Measurements from ENCODE around the gene ADSL. TPM values are rescaled to one million over a fixed set of nuclear protein-coding genes. Genes with fewer than 3 reads are reported as not detected.

Gene ADSL
- total and polyA plus RNA-seq, 2 donors, result 58.0 to 104 TPM

GRCh38 chr22:40345815-40346184 is 500 bp upstream of the ADSL start:
- H3K27me3 ChIP-seq (ENCODE audit: control insufficient read depth in 2 of 2, insufficient read depth in 1 of 2, low read length in 1 of 2), result no peaks in the 10 kb centered on the region
- peaks cover 19 to 37% of the 10 kb centered on the region in 2 donors for H3K4me1 ChIP-seq (ENCODE audit: control insufficient read depth in 2 of 2, insufficient read depth in 2 of 2, low read length in 2 of 2)
- H3K36me3 ChIP-seq (ENCODE audit: control insufficient read depth in 2 of 2, insufficient read depth in 2 of 2, low read length in 1 of 2), result peaks cover 13 to 22% of the 10 kb centered on the region in 2 donors
- DNase-seq (ENCODE audit: low read depth in 6 of 9, low spot score in 9 of 9), result peak in 2 of 9 donors; percentile 40 to 70
- H3K27ac ChIP-seq (ENCODE audit: low read depth in 1 of 2, low read length in 1 of 2), result peak overlapping the region; percentile 95
- WGBS, result 1% methylated on average over 20 of the region's 20 CpGs
- peak overlapping the region; percentile 65 to 86 for H3K4me3 ChIP-seq (ENCODE audit: low read length in 2 of 2)
- H3K9me3 ChIP-seq (ENCODE audit: control insufficient read depth in 2 of 2, insufficient read depth in 1 of 2, low read length in 1 of 2), result peaks cover 0 to 4% of the 10 kb centered on the region in 2 donors

- H3K4me3 ChIP-seq (ENCODE audit: low read length in 2 of 2), result peak overlapping the region; percentile 65 to 86
- H3K4me1 ChIP-seq (ENCODE audit: control insufficient read depth in 2 of 2, insufficient read depth in 2 of 2, low read length in 2 of 2), result peaks cover 17 to 31% of the 10 kb centered on the region in 2 donors
- no peaks in the 10 kb centered on the region for H3K27me3 ChIP-seq (ENCODE audit: control insufficient read depth in 2 of 2, insufficient read depth in 1 of 2, low read length in 1 of 2)
- H3K27ac ChIP-seq (ENCODE audit: low read depth in 1 of 2, low read length in 1 of 2), result peak overlapping the region; percentile 95
- no peak for DNase-seq (ENCODE audit: low read depth in 6 of 9, low spot score in 9 of 9)
- peaks cover 22 to 33% of the 10 kb centered on the region in 2 donors for H3K36me3 ChIP-seq (ENCODE audit: control insufficient read depth in 2 of 2, insufficient read depth in 2 of 2, low read length in 1 of 2)
- 38% methylated on average over 10 of the region's 10 CpGs for WGBS
- H3K9me3 ChIP-seq (ENCODE audit: control insufficient read depth in 2 of 2, insufficient read depth in 1 of 2, low read length in 1 of 2), result peaks cover 0 to 4% of the 10 kb centered on the region in 2 donors
Measured at GRCh38 chr22:40347300-40347699, 1.0 kb downstream of the ADSL start.

GRCh38 chr22:40348025-40348658 is 1.8 kb downstream of the ADSL start:
- peak in 5 of 9 donors; percentile 54 to 80 (median 68) for DNase-seq (ENCODE audit: low read depth in 6 of 9, low spot score in 9 of 9)
- peaks cover 28 to 41% of the 10 kb centered on the region in 2 donors for H3K36me3 ChIP-seq (ENCODE audit: control insufficient read depth in 2 of 2, insufficient read depth in 2 of 2, low read length in 1 of 2)
- peaks cover 17 to 27% of the 10 kb centered on the region in 2 donors for H3K4me1 ChIP-seq (ENCODE audit: control insufficient read depth in 2 of 2, insufficient read depth in 2 of 2, low read length in 2 of 2)
- no peak overlapping the region for H3K27ac ChIP-seq (ENCODE audit: low read depth in 1 of 2, low read length in 1 of 2)
- 79% methylated on average over 10 of the region's 10 CpGs for WGBS
- H3K9me3 ChIP-seq (ENCODE audit: control insufficient read depth in 2 of 2, insufficient read depth in 1 of 2, low read length in 1 of 2), result peaks cover 0 to 4% of the 10 kb centered on the region in 2 donors
- H3K4me3 ChIP-seq (ENCODE audit: low read length in 2 of 2), result no peak overlapping the region
- H3K27me3 ChIP-seq (ENCODE audit: control insufficient read depth in 2 of 2, insufficient read depth in 1 of 2, low read length in 1 of 2), result no peaks in the 10 kb centered on the region

GRCh38 chr22:40352763-40353162 is 6.5 kb downstream of the ADSL start:
- WGBS, result 97% methylated on average over 3 of the region's 3 CpGs
- no peak overlapping the region for H3K27ac ChIP-seq (ENCODE audit: low read depth in 1 of 2, low read length in 1 of 2)
- peaks cover 51 to 76% of the 10 kb centered on the region in 2 donors for H3K36me3 ChIP-seq (ENCODE audit: control insufficient read depth in 2 of 2, insufficient read depth in 2 of 2, low read length in 1 of 2)
- no peak overlapping the region for H3K4me3 ChIP-seq (ENCODE audit: low read length in 2 of 2)
- H3K4me1 ChIP-seq (ENCODE audit: control insufficient read depth in 2 of 2, insufficient read depth in 2 of 2, low read length in 2 of 2), result peaks cover 1 to 6% of the 10 kb centered on the region in 2 donors
- no peak for DNase-seq (ENCODE audit: low read depth in 6 of 9, low spot score in 9 of 9)
- no peaks in the 10 kb centered on the region for H3K9me3 ChIP-seq (ENCODE audit: control insufficient read depth in 2 of 2, insufficient read depth in 1 of 2, low read length in 1 of 2)
- H3K27me3 ChIP-seq (ENCODE audit: control insufficient read depth in 2 of 2, insufficient read depth in 1 of 2, low read length in 1 of 2), result no peaks in the 10 kb centered on the region

GRCh38 chr22:40361100-40361499 is 14.8 kb downstream of the ADSL start:
- no peak overlapping the region for H3K4me3 ChIP-seq (ENCODE audit: low read length in 2 of 2)
- WGBS, result 99% methylated on average over 5 of the region's 5 CpGs
- H3K36me3 ChIP-seq (ENCODE audit: control insufficient read depth in 2 of 2, insufficient read depth in 2 of 2, low read length in 1 of 2), result peaks cover 75 to 93% of the 10 kb centered on the region in 2 donors
- no peaks in the 10 kb centered on the region for H3K27me3 ChIP-seq (ENCODE audit: control insufficient read depth in 2 of 2, insufficient read depth in 1 of 2, low read length in 1 of 2)
- DNase-seq (ENCODE audit: low read depth in 6 of 9, low spot score in 9 of 9), result no peak
- no peak overlapping the region for H3K27ac ChIP-seq (ENCODE audit: low read depth in 1 of 2, low read length in 1 of 2)
- no peaks in the 10 kb centered on the region for H3K4me1 ChIP-seq (ENCODE audit: control insufficient read depth in 2 of 2, insufficient read depth in 2 of 2, low read length in 2 of 2)
- H3K9me3 ChIP-seq (ENCODE audit: control insufficient read depth in 2 of 2, insufficient read depth in 1 of 2, low read length in 1 of 2), result no peaks in the 10 kb centered on the region

GRCh38 chr22:40363059-40363458 is 16.8 kb downstream of the ADSL start:
- no peak for DNase-seq (ENCODE audit: low read depth in 6 of 9, low spot score in 9 of 9)
- 98% methylated on average over 3 of the region's 3 CpGs for WGBS
- no peak overlapping the region for H3K4me3 ChIP-seq (ENCODE audit: low read length in 2 of 2)
- H3K27ac ChIP-seq (ENCODE audit: low read depth in 1 of 2, low read length in 1 of 2), result no peak overlapping the region
- no peaks in the 10 kb centered on the region for H3K27me3 ChIP-seq (ENCODE audit: control insufficient read depth in 2 of 2, insufficient read depth in 1 of 2, low read length in 1 of 2)
- no peaks in the 10 kb centered on the region for H3K4me1 ChIP-seq (ENCODE audit: control insufficient read depth in 2 of 2, insufficient read depth in 2 of 2, low read length in 2 of 2)
- peaks cover 73 to 99% of the 10 kb centered on the region in 2 donors for H3K36me3 ChIP-seq (ENCODE audit: control insufficient read depth in 2 of 2, insufficient read depth in 2 of 2, low read length in 1 of 2)
- no peaks in the 10 kb centered on the region for H3K9me3 ChIP-seq (ENCODE audit: control insufficient read depth in 2 of 2, insufficient read depth in 1 of 2, low read length in 1 of 2)

GRCh38 chr22:40364431-40364830 is 18.1 kb downstream of the ADSL start:
- no peaks in the 10 kb centered on the region for H3K27me3 ChIP-seq (ENCODE audit: control insufficient read depth in 2 of 2, insufficient read depth in 1 of 2, low read length in 1 of 2)
- H3K36me3 ChIP-seq (ENCODE audit: control insufficient read depth in 2 of 2, insufficient read depth in 2 of 2, low read length in 1 of 2), result peaks cover 69 to 95% of the 10 kb centered on the region in 2 donors
- H3K27ac ChIP-seq (ENCODE audit: low read depth in 1 of 2, low read length in 1 of 2), result no peak overlapping the region
- H3K4me1 ChIP-seq (ENCODE audit: control insufficient read depth in 2 of 2, insufficient read depth in 2 of 2, low read length in 2 of 2), result no peaks in the 10 kb centered on the region
- DNase-seq (ENCODE audit: low read depth in 6 of 9, low spot score in 9 of 9), result no peak
- H3K9me3 ChIP-seq (ENCODE audit: control insufficient read depth in 2 of 2, insufficient read depth in 1 of 2, low read length in 1 of 2), result no peaks in the 10 kb centered on the region
- 94% methylated on average over 1 of the region's 1 CpG for WGBS
- no peak overlapping the region for H3K4me3 ChIP-seq (ENCODE audit: low read length in 2 of 2)

GRCh38 chr22:40366068-40366467 is 19.8 kb downstream of the ADSL start:
- peaks cover 0 to 5% of the 10 kb centered on the region in 2 donors for H3K4me1 ChIP-seq (ENCODE audit: control insufficient read depth in 2 of 2, insufficient read depth in 2 of 2, low read length in 2 of 2)
- no peaks in the 10 kb centered on the region for H3K27me3 ChIP-seq (ENCODE audit: control insufficient read depth in 2 of 2, insufficient read depth in 1 of 2, low read length in 1 of 2)
- 98% methylated on average over 2 of the region's 2 CpGs for WGBS
- no peak overlapping the region for H3K27ac ChIP-seq (ENCODE audit: low read depth in 1 of 2, low read length in 1 of 2)
- H3K4me3 ChIP-seq (ENCODE audit: low read length in 2 of 2), result no peak overlapping the region
- no peak for DNase-seq (ENCODE audit: low read depth in 6 of 9, low spot score in 9 of 9)
- H3K9me3 ChIP-seq (ENCODE audit: control insufficient read depth in 2 of 2, insufficient read depth in 1 of 2, low read length in 1 of 2), result no peaks in the 10 kb centered on the region
- peaks cover 53 to 78% of the 10 kb centered on the region in 2 donors for H3K36me3 ChIP-seq (ENCODE audit: control insufficient read depth in 2 of 2, insufficient read depth in 2 of 2, low read length in 1 of 2)

- 97% methylated on average over 6 of the region's 6 CpGs for WGBS
- Histone ChIP-seq H3K27ac (ENCODE audit: low read depth in 1 of 2, low read length in 1 of 2) (no peak overlapping the region), H3K4me1 (ENCODE audit: control insufficient read depth in 2 of 2, insufficient read depth in 2 of 2, low read length in 2 of 2) (peaks cover 1 to 15% of the 10 kb centered on the region in 2 donors), H3K27me3 (ENCODE audit: control insufficient read depth in 2 of 2, insufficient read depth in 1 of 2, low read length in 1 of 2) (no peaks in the 10 kb centered on the region), H3K4me3 (ENCODE audit: low read length in 2 of 2) (no peak overlapping the region), H3K36me3 (ENCODE audit: control insufficient read depth in 2 of 2, insufficient read depth in 2 of 2, low read length in 1 of 2) (peaks cover 41 to 67% of the 10 kb centered on the region in 2 donors), H3K9me3 (ENCODE audit: control insufficient read depth in 2 of 2, insufficient read depth in 1 of 2, low read length in 1 of 2) (no peaks in the 10 kb centered on the region)
- DNase-seq (ENCODE audit: low read depth in 6 of 9, low spot score in 9 of 9), result no peak
Measured at GRCh38 chr22:40367342-40367741, 21.0 kb downstream of the ADSL start.
